HUES6 (cell line): ENCODE measurements around the gene COL4A2.

Experiments used
- H3K27ac ChIP-seq: 2 replicates; pipeline ENCODE4 v1.7.0; 2013; ENCODE audit warnings: low read depth, mild to moderate bottlenecking, low read length, inconsistent platforms
- H3K27me3 ChIP-seq: 2 replicates; pipeline ENCODE4 v1.6.1; 2013; ENCODE audit warnings: low read length; ENCODE audit not compliant: control insufficient read depth, insufficient read depth
- H3K36me3 ChIP-seq: 2 replicates; pipeline ENCODE4 v1.6.1; 2013; ENCODE audit warnings: low read length; ENCODE audit not compliant: control insufficient read depth, insufficient read depth
- H3K4me1 ChIP-seq: 2 replicates; pipeline ENCODE4 v1.6.1; 2013; ENCODE audit warnings: low read length; ENCODE audit not compliant: control insufficient read depth, insufficient read depth
- H3K4me3 ChIP-seq: 2 replicates; pipeline ENCODE4 v1.5.1; 2013; ENCODE audit warnings: low read depth, low read length
- H3K9ac ChIP-seq: one replicate; pipeline ENCODE4 v1.6.1; 2013; ENCODE audit warnings: mild to moderate bottlenecking, low read length
- H3K9me3 ChIP-seq: 2 replicates; pipeline ENCODE4 v1.6.1; 2013; ENCODE audit warnings: low read depth, low read length; ENCODE audit not compliant: control insufficient read depth, insufficient read depth

The COL4A2 gene

GRCh38 chr13:110422913-110423688 is 116.0 kb downstream of the COL4A2 start:
- no peak overlapping the region for H3K9ac ChIP-seq
- H3K4me3 ChIP-seq = no peak overlapping the region
- H3K36me3 ChIP-seq = peaks cover 20% of the 10 kb centered on the region

GRCh38 chr13:110423689-110424302 is 116.7 kb downstream of the COL4A2 start:
- Histone ChIP-seq H3K27me3 (no peaks in the 10 kb centered on the region), H3K36me3 (peaks cover 27% of the 10 kb centered on the region), H3K9me3 (no peaks in the 10 kb centered on the region), H3K4me1 (no peaks in the 10 kb centered on the region; the same call in 1 of the 2 replicates), H3K4me3 (no peak overlapping the region), H3K9ac (no peak overlapping the region), H3K27ac (no peak overlapping the region)

More at GRCh38 chr13:110422913-110423688, 116.0 kb downstream of the COL4A2 start:
- Histone ChIP-seq H3K9me3 (no peaks in the 10 kb centered on the region), H3K27ac (no peak overlapping the region), H3K4me1 (no peaks in the 10 kb centered on the region; the same call in 1 of the 2 replicates), H3K27me3 (no peaks in the 10 kb centered on the region)

- H3K27ac ChIP-seq = no peak overlapping the region
- H3K9me3 ChIP-seq = no peaks in the 10 kb centered on the region
- no peak overlapping the region for H3K4me3 ChIP-seq
- no peaks in the 10 kb centered on the region for H3K27me3 ChIP-seq
- peaks cover 30% of the 10 kb centered on the region for H3K36me3 ChIP-seq
- H3K9ac ChIP-seq = no peak overlapping the region
- H3K4me1 ChIP-seq = no peaks in the 10 kb centered on the region; the same call in 1 of the 2 replicates
These were observed 117.7 kb downstream of the COL4A2 start for GRCh38 chr13:110424569-110425443.

GRCh38 chr13:110425444-110425780 is 118.3 kb downstream of the COL4A2 start:
- no peaks in the 10 kb centered on the region for H3K9me3 ChIP-seq
- H3K9ac ChIP-seq = no peak overlapping the region
- no peak overlapping the region for H3K4me3 ChIP-seq
- no peaks in the 10 kb centered on the region; the same call in 1 of the 2 replicates for H3K4me1 ChIP-seq
- H3K36me3 ChIP-seq = peaks cover 36% of the 10 kb centered on the region
- no peak overlapping the region for H3K27ac ChIP-seq
- H3K27me3 ChIP-seq = no peaks in the 10 kb centered on the region

GRCh38 chr13:110426735-110427134 is 119.7 kb downstream of the COL4A2 start:
- Histone ChIP-seq H3K9ac (no peak overlapping the region), H3K36me3 (peaks cover 49% of the 10 kb centered on the region), H3K27me3 (no peaks in the 10 kb centered on the region), H3K9me3 (no peaks in the 10 kb centered on the region), H3K4me3 (no peak overlapping the region), H3K27ac (no peak overlapping the region), H3K4me1 (no peaks in the 10 kb centered on the region; the same call in 1 of the 2 replicates)

GRCh38 chr13:110428313-110428712 is 121.2 kb downstream of the COL4A2 start:
- Histone ChIP-seq H3K27me3 (no peaks in the 10 kb centered on the region), H3K4me1 (no peaks in the 10 kb centered on the region; the same call in 1 of the 2 replicates), H3K27ac (no peak overlapping the region), H3K4me3 (no peak overlapping the region), H3K9ac (no peak overlapping the region), H3K36me3 (peaks cover 60% of the 10 kb centered on the region), H3K9me3 (no peaks in the 10 kb centered on the region)

GRCh38 chr13:110430391-110431336 is 123.6 kb downstream of the COL4A2 start:
- no peak overlapping the region for H3K9ac ChIP-seq
- no peaks in the 10 kb centered on the region for H3K9me3 ChIP-seq
- no peaks in the 10 kb centered on the region for H3K4me1 ChIP-seq
- H3K27ac ChIP-seq = no peak overlapping the region
- peaks cover 71% of the 10 kb centered on the region for H3K36me3 ChIP-seq
- no peaks in the 10 kb centered on the region for H3K27me3 ChIP-seq
- no peak overlapping the region for H3K4me3 ChIP-seq

GRCh38 chr13:110431425-110432294 is 124.6 kb downstream of the COL4A2 start:
- H3K9ac ChIP-seq = no peak overlapping the region
- no peak overlapping the region for H3K27ac ChIP-seq
- no peaks in the 10 kb centered on the region for H3K9me3 ChIP-seq
- H3K36me3 ChIP-seq = peaks cover 74% of the 10 kb centered on the region
- H3K27me3 ChIP-seq = no peaks in the 10 kb centered on the region
- no peaks in the 10 kb centered on the region for H3K4me1 ChIP-seq
- H3K4me3 ChIP-seq = no peak overlapping the region

- no peaks in the 10 kb centered on the region for H3K27me3 ChIP-seq
- H3K9ac ChIP-seq = no peak overlapping the region
- peaks cover 82% of the 10 kb centered on the region for H3K36me3 ChIP-seq
- H3K4me1 ChIP-seq = no peaks in the 10 kb centered on the region
- H3K9me3 ChIP-seq = no peaks in the 10 kb centered on the region
- H3K27ac ChIP-seq = no peak overlapping the region
- H3K4me3 ChIP-seq = no peak overlapping the region
These were observed 125.4 kb downstream of the COL4A2 start for GRCh38 chr13:110432522-110432921.
